Ammon's horn (tissue), 1 donor: Measurements from ENCODE around the gene NQO2.
A peak's percentile ranks its signal among the peaks of the same experiment; 100 is the strongest.

Experiments
- DNase-seq: peaks from one replicate; pipeline ENCODE4 v3.0.0-alpha.2; 2016; ENCODE audit warnings: low spot score

The NQO2 gene, protein sequence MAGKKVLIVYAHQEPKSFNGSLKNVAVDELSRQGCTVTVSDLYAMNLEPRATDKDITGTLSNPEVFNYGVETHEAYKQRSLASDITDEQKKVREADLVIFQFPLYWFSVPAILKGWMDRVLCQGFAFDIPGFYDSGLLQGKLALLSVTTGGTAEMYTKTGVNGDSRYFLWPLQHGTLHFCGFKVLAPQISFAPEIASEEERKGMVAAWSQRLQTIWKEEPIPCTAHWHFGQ

DNA sequence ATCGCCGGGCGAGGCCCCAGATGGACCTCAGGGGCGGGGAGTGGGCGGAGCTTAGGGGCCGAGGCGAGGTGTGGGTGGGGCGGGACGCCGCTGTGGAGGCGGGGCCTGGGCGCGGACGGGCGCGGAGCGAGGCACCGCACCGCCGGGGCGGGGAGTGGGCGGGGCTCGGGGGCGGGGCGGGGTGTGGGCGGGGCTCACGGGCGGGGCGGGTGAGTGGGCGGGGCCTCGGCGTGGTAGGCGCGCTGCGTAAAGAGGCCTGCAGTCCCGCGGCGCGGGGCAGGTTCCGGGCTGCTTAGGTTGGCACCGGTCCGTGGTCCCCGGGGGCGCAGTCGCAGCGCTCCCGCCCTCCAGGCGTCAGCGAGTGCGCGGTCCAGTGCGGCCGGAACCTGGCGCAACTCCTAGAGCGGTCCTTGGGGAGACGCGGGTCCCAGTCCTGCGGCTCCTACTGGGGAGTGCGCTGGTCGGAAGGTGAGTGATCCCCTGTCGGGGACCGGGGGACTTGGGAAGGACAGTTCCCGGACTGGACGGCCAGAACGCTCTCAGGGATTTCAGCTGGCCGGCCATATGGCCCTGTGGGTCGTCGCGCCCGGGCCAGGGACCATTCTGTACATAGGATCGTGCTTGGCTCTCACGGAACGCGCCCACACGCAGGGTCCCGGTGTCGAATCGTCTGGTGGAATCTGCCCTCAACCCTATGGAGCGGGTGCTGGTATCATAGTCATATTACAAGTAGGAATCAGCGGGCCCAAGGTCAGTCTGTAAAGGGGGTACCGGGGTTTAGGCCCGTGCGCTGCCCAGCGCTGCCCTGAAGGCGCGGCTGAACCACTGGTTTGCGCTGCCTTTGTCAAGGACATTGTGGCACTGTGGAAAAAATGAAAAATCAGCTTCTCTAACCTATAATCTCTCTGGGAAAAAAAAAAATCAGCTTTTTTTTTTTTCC is at the start of gene NQO2:
TSS of gene NQO2 (plus strand) at position 277 of the 940 bp plus-strand sequence. CDS start 6,659 bp downstream, outside the sequence.
- DNase-seq: peak; percentile 95

DNA sequence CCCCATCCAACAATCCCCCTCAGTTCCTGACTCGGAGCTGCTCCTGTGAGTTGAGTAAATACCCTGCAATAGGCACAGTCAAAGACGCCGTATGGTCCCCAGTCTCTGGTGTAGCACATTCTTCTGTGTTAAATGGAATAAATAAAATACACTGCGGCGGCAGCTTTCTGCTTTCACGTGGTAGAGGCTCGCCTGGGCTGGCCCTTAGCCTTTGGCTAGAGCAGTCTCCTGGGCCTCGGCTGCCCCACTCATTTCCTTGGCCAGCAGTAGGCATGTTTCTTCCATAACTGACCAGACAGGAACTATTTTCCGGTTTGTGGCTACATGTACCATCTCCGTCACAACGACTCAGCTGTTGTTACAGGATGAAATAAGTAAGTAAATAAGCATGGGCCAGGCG is 49.0 kb upstream of the NQO2 start:
- no peak for DNase-seq

DNA sequence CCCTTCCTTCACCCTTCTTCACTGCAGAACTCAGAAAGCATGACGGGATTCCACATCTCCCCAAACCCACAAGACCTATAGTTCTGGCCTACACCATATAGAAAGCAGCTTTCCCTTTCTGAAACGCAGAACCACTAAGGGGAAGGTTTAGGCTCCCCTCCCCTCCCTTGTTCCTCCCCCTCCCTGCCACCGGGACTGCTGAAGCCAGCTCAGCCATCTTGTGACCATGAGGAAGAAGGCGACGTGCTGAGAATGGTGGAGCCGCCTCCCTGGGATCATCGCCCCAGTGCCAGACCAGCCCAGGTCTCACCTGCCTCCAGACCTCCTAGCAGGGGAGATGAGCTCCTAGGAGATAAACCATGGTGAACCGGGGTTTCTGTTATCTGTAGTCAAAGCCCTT is 48.0 kb upstream of the NQO2 start:
- peak; percentile 71 for DNase-seq

DNA sequence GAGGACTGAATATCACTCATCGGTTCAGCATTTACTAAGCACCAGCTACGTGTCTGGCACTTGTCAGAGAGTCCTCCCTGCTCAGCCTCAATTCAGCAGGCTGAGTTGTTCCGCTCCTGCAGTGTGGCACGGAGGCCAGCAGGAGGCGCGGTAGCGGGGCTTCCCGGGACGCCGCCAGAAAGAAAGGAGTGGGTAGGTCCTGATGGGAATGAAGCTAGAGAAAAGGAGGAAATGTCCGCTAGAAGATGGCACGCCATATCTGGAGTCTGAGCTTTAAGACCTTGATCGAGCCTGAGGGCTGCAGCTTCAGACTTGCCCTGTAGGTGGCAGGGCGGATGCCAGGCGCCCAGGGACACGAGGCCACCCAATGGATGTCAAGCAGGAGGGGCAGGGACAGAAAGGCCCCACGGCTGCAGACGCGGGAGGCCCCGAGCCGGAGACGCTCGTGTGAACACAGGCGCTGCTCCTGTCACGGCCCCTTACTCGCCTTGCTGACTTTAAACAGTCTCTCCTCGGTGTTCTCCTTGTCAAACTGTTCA is 47.1 kb upstream of the NQO2 start:
- peak; percentile 82 for DNase-seq

DNA sequence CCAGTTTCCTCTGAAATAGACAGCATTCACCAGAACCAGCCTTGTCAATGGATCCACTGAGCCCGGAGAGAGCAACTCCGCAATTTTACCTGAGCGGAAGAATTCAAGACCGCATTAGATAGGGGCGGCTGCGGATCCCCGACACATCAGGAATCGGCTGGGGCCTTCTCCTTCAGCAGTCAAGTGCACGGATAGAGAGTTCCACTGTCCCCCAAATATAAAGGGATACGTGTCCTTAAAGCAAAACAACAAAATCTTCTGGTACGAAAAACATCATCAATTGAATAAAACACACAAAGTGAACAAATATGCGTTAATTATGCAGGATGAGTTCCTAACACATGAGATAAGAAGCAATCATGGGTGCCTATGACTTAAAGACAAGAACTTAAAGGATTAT is 46.6 kb upstream of the NQO2 start:
- DNase-seq: no peak

DNA sequence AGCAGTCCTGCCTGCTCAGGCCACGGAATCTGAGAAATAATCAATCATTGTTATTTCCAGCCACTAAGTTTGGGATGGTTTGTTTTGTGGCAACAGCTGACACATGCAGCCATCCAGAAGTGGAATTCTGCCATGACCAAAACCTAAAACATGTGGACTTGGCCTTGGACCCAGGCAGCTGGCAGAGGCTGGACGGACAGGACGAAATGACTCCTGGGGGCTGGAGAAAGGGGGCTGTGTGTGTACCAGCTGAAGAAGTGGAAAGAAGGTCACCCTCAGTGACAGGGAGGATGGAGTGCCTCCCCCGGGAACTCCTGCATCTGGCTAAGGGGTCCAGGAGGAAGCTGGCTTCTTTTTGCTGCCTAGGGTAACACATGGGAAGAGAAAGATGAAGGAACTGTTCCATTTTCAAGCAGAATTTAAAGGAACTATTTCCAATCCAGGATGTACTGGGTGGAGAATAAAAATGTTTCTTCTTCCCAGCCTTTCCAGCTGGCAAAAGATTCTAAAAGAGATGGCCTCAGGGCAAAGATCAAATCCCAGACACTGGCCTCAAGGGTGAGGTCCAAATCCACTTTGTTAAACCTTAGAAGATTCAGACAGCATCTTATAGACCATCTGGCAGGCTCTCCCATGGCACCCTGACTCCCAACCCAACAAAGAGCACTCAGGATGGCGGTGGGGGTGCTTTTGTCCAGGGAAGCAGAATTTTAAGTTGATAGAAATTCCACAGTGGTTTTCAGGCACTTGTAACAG is 42.6 kb upstream of the NQO2 start:
- no peak for DNase-seq

DNA sequence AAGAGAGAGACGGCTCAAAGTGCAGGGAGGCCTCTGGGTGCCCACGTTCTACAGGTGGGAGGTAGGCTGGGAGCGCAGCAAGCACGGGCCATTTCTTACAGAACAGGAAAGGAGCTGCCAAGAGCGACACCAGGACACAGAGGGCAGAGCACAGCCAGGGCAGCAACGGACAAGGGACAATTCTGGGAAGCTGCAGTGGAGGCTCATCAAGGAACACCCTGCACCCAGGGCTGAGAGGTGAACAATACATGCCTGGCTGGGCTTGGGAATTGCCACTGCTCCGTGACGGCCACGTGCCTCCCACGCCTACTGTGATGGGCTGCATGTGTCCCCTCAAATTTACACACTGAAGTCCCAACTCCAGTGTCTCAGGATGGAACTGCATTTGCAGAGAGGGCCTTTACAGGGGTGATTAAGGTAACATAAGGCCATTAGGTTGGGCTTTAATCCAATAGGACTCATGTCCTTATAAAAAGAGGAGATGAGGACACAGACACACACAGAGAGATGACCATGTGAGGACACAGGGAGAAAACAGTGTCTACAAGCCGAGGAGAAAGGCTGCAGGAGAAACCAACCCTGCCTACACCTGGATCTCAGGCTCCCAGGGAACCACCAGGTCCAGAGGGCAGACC is 41.9 kb upstream of the NQO2 start:
- DNase-seq: no peak

DNA sequence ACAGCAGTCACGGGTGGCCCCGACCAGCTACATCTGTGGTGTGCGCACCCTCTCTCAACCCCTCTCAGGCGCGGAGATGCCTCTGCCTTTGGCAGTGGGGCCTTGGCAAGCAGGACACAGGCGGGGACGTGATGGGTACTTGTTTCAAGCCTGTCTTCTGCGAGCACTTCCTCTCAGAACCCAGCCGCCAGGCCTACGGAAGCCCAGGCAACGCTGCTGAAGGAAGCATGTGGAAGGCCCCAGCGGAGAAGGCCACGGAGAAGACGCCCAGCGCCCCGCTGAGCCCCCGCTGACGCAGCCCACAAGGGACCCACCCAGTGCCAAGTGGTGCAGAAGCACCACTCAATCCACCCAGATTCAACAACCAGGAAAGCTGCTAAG is 41.4 kb upstream of the NQO2 start:
- peak; percentile 60 for DNase-seq

DNA sequence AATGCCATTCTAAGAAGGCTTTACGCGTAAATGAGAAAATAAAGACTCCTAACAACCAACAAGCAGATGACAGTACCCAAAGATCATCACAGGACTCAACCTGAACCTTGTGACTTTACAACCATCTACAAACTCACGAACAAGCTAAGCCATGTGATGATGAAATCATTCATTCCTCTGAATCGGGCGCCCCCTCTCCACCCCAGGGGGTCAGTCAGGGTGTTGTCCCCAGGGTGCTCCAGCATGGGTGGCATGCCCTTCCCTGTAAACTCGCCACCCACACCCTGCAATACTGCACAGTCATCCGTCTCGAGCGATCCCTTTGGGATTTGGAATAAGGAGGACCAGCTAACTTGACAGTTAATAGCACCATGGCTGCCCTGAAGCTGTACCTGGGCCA is 40.9 kb upstream of the NQO2 start:
- DNase-seq: no peak

DNA sequence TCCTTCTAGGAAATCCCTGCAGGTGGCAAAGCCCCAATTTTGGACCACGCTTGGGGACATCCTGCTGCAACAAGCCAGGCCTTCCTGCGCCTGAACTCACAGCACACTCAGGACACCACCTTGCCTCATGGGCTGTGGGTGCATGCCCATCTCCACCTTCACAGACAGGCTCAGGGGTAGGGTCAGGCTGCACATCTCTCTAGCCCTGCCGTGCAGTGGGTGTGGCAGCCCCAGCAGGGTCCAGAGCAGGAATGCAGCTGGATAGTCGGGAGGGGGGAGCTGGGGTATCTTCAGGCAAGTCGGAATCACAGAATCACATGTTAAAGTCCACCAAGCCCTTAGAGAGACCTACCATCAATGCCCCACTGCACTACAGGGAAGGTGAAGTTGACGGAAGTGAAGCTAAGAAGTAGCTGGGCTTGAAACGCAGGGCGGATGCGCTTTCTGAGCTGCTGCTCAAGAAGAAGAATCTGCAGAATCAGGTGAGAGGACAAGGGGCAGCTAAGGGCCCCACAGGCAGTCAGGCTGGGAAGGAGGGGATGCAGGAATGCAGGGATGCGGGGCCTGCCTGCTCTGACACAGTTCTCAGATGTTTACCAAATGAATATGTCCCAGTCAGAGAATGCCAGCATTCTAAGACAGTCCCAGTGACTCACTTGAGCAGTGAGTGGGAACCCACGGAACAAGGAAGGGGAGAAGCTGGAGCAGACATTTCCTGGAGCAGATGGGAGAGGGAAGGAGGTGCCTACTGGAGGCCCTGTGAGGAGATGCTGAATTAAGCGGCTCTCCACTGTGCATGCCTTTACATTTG is 39.6 kb upstream of the NQO2 start:
- DNase-seq: peak; percentile 43

DNA sequence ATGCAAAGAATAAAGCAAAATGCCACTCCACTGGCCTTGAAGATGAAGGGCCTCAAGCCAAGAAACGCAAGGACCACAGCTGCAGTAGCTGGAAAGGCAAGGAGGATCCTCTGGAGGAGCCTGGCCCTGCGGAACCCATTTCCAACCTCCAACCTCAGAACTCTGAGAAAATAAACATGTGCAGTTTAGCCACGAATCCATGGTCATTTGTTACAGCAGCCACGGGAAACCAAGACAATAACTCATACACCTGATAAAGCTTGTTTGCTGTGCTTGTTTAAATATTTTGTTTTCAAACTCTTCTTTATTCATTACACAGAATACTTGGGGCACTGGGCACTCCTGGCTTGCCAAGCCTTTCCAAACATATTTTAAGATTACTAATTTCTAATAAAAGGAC is 38.8 kb upstream of the NQO2 start:
- no peak for DNase-seq

DNA sequence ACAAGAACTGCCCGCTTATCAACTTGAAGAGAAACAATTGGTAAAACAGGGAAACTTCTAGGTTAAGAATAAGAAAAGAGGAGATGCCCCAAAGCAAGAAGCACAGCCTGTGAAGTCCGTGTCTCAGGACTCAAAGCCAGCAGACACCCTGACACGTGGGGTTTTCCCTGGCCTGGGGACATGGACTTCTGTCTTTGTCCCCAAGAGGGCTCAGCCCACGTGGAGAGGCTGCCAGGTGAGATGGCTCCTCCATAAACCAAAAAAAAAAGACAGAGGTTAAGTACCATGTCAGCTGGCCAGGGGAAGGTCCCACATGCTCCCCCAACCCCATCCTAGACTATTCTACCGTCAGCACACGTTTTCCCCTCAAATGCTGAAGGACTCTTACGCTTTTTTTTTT is 38.2 kb upstream of the NQO2 start:
- no peak for DNase-seq

DNA sequence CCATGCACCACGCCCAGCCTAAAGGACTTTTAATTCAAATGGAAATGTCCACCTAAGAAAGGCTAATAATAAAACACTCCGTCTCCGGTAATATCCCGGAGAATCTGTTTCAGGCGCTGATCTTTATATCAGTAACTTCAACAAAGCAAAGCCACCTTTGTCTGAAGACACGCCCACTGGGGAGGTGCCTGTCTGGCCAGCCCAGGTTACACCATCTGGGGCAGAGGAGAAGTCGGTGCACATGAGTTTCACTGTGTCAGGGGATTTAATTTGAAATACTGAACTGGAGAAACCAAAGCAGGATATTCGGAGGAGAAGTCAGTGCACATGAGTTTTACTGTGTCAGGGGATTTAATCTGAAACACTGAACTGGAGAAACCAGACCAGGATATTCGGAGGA is 37.7 kb upstream of the NQO2 start:
- no peak for DNase-seq

DNA sequence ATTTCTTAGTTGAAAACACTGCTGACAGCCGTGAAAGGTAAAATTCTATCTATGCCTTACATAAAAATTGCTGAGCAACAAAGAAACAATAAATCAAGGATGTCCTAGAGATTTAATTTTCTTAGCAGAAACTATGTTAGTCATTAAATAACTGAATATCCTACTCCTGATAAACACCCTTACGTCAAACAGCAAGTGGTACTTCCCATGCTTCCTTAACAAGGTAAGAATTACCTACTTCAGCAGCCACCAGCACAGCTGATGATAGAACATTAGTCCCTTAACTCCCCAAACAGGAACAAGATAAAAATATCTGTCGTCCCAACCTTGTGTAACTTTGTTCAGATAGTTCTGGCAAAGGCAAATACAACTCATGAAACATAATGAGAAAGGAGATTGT is 37.1 kb upstream of the NQO2 start:
- no peak for DNase-seq

DNA sequence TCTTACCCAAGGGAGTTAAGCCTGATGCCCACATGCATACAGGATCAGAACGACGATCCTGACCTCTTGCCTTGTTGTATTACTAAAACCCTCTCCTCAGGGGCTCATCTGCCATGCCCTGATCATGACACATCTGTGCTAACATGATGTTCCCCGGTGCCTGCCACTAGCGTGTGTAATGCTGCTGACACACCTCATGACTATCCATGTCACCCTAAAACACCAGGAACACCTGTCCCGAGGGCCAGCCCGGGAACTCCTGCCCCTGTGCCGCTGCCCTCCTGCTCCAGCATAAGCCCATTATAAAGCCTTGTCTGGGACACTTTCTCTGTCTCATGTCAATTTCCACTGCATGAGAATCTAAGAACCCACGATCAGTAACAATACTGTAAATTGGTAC is 35.9 kb upstream of the NQO2 start:
- DNase-seq: no peak

DNA sequence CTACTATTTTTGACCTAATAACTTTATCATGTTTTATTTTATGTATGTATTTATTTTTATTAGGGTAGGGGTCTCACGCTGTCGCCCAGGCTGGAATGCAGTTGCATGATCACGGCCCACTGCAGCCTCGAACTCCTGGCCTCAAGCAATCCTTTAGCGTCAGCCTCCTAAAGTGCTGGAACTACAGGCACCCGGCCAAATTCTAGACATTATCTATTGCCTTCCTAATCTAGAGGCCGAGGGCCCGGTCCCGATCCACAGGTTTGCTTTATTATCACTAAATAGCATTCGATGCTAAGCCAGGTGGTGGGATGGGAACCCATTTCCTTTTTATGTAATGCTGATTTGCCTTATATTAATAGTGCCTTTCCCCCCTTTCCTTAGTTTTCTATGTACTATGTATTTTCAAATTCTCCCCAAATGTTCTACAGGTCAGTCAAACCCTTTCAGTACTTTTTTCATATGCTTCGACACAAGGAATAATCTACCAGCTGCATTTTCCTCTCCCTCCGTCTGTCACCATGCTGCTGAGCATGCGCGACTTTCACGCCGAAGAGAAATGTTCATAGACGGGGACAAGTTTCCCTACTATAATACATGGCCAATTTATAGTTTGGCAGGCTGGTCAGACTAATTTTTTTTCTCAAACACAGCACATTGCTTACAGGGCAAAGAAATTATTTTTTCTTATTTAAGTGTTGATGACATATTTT is 34.7 kb upstream of the NQO2 start:
- DNase-seq: no peak

DNA sequence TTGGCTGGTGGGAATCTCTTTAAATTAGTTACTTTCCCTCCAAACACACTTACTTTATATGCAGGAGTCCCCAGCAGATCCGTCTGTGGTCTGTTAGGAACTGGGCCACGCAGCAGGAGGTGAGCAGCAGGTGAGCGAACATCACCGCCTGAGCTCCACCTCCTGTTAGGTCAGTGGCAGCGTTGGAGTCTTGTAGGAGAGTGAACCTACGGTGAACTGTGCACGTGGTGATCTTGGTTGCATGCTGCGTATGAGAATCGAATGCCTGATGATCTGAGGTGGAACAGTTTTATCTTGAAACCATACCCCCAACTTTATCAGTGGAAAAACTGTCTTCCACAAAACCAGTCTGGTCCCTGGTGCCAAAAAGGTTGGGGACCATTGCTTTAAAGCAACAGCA is 33.3 kb upstream of the NQO2 start:
- no peak for DNase-seq

DNA sequence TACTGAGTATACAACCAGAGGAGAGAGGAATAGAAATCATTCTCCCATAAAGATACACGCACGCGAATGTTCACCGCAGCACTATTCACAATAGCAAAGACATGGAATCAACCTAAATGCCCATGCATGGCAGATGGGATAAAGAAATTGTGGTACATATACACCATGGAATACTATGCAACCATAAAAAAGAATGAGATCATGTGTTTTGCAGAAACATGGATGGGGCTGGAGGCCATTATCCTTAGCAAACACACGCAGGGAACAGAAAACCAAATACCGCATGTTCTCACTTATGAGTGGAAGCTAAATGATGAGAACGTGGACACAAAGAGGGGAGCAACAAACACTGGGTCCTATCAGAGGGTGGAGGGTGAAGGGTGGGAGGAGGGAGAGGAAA is 31.8 kb upstream of the NQO2 start:
- DNase-seq: no peak

DNA sequence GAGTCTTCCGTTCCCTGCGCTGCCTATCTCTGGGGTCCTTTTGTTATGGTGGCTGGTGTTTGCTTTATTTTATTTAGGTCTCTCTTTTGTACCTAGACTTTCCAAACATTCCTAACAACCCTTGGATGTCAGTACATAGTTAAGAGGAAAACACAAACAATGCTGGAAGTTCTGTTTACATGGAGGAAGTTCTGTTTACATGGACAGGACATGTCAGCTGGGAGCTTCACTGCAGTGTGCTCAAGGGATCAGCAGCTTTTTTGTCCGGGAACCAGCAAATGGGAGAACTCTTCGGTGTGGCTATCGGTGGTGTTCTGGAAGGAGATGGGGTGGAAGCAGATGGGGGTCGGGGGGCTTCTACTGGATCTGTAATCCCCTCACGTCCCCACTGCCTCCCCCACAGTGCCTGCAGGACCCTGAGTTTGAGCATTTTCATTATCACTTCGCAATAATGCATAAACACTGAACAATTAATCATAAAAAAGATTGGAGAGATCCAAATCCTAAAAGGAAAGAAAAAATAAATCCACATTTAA is 31.0 kb upstream of the NQO2 start:
- no peak for DNase-seq

DNA sequence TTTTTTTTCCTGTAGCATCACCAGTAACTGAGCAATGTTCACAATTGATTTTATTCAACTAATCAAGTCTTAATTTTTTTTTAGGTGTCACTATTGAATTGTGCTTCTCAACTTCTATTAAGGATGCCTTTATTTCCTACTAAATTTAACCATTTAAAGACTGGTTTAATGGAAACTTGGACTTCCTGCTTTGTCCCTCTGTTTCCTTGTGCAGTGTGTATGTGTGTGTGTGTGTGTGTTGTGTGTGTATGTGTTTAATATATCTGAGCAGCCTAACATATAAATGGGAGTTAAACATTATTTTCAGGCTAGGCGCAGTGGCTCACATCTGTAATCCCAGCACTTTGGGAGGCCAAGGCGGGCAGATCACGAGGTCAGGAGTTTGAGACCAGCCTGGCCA is 30.1 kb upstream of the NQO2 start:
- DNase-seq: no peak
